DND-41 (cell line): ENCODE data around the gene KIAA0408.

Experiments used
- ATAC-seq: fragments of 200-7000 bp; cut with Tn5 transposase; 3 replicates; pipeline ENCODE4 v1.9.1; 2021; ENCODE audit warnings: low read depth; ENCODE audit not compliant: insufficient read depth
- DNase-seq: peaks from one replicate; pipeline ENCODE4 v3.0.0-alpha.2; 2020
- H2AFZ ChIP-seq: 2 replicates; pipeline ENCODE4 v1.6.0; 2012; ENCODE audit warnings: low read depth, low read length
- H3K27ac ChIP-seq: 2 replicates; pipeline ENCODE4 v1.5.1; 2012; ENCODE audit warnings: low read length, inconsistent platforms
- H3K27me3 ChIP-seq: fragments of 200-600 bp; sonication (generic); 2 replicates; pipeline ENCODE4 v1.6.0; 2012; ENCODE audit warnings: low read length, mild to moderate bottlenecking, inconsistent platforms; ENCODE audit not compliant: insufficient read depth, poor library complexity
- H3K36me3 ChIP-seq: 2 replicates; pipeline ENCODE4 v1.5.1; 2012; ENCODE audit warnings: low read length, inconsistent platforms; ENCODE audit not compliant: insufficient read depth
- H3K4me1 ChIP-seq: 2 replicates; pipeline ENCODE4 v1.5.1; 2012; ENCODE audit warnings: mild to moderate bottlenecking, low read length; ENCODE audit not compliant: insufficient read depth
- H3K4me2 ChIP-seq: 2 replicates; pipeline ENCODE4 v1.6.0; 2012; ENCODE audit warnings: mild to moderate bottlenecking, moderate library complexity, low read length, inconsistent platforms; ENCODE audit not compliant: insufficient read depth
- H3K4me3 ChIP-seq, 2 experiments: fragments of 200-600 bp in 1 of 2; shearing (Covaris generic) in 1 of 2; 2 replicates each; pipeline ENCODE4 v1.5.1; 2012 to 2016; ENCODE audit warnings: inconsistent platforms in 2 of 2, low read length in 2 of 2, mild to moderate bottlenecking in 2 of 2, low read depth in 1 of 2, moderate library complexity in 1 of 2
- H3K79me2 ChIP-seq: 2 replicates; pipeline ENCODE4 v1.6.0; 2012; ENCODE audit warnings: low read length, inconsistent platforms; ENCODE audit not compliant: insufficient read depth
- H3K9ac ChIP-seq: 2 replicates; pipeline ENCODE4 v1.6.0; 2012; ENCODE audit warnings: low read depth, mild to moderate bottlenecking, inconsistent platforms, low read length, moderate library complexity
- H3K9me3 ChIP-seq: 2 replicates; pipeline ENCODE4 v1.5.1; 2012; ENCODE audit warnings: low read length, moderate library complexity, mild to moderate bottlenecking, inconsistent platforms; ENCODE audit not compliant: insufficient read depth, severe bottlenecking
- H4K20me1 ChIP-seq: 2 replicates; pipeline ENCODE4 v1.6.0; 2012; ENCODE audit warnings: low read length; ENCODE audit not compliant: insufficient read depth
- CTCF ChIP-seq: IDR thresholded peaks from 2 replicates; pipeline ENCODE4 v1.5.1; 2012; ENCODE audit warnings: borderline replicate concordance, low read length, moderate library complexity, mild to moderate bottlenecking; ENCODE audit not compliant: poor library complexity, severe bottlenecking; ENCODE audit errors: extremely low read depth
- EZH2 ChIP-seq: IDR thresholded peaks from 3 replicates; pipeline ENCODE4 v1.6.1; 2012; ENCODE audit warnings: borderline replicate concordance, low read depth, mild to moderate bottlenecking, moderate library complexity, low read length, inconsistent platforms; ENCODE audit not compliant: severe bottlenecking

Gene KIAA0408

DNA sequence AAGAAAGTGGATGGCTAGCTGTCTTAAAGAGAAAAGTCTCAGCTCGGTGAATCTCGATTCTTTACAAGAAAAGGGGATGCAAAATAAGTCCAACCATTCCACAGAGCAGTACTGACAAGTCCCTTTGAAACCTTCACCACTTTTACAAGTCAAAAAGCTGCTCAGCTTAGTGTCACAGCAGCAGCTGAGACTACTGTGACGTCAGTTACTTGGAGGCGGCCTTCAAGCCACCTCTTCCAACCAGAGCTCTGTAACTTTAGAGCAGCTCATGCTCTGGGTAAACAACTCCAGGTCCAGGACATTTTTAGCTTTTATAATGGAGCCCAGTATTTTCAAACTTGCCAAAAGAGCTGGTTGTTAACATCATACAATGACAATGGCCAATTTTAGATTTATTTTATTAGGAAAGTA lies at the start of gene KIAA0408:
Gene KIAA0408, minus strand, starts transcription at position 159 of the 411 bp plus-strand sequence. CDS start 5,408 bp downstream, outside the sequence.
- Histone ChIP-seq H3K4me3 (no peak within 1 kb of the TSS), H3K27ac (no peak within 1 kb of the TSS), H3K4me2 (no peak within 1 kb of the TSS), H3K36me3 (no peaks in the 10 kb centered on the region), H2AFZ (no peak within 1 kb of the TSS), H3K9ac (no peak within 1 kb of the TSS), H4K20me1 (no peaks in the 10 kb centered on the region), H3K9me3 (no peaks in the 10 kb centered on the region), H3K4me1 (no peaks in the 10 kb centered on the region), H3K79me2 (no peaks in the 10 kb centered on the region), H3K27me3 (peaks cover 3% of the 10 kb centered on the region)
- ATAC-seq (no peak), DNase-seq (no peak)
- TF ChIP-seq CTCF (no peak), EZH2 (no peak)

- Histone ChIP-seq H3K4me2 (no peak overlapping the region), H3K4me1 (no peaks in the 10 kb centered on the region), H2AFZ (no peak overlapping the region), H3K27me3 (no peaks in the 10 kb centered on the region), H3K36me3 (no peaks in the 10 kb centered on the region), H3K79me2 (no peaks in the 10 kb centered on the region), H3K27ac (no peak overlapping the region), H3K4me3 (no peak overlapping the region), H3K9me3 (no peaks in the 10 kb centered on the region), H4K20me1 (no peaks in the 10 kb centered on the region), H3K9ac (no peak overlapping the region)
- no peak for ATAC-seq
- TF ChIP-seq CTCF (no peak), EZH2 (no peak)
- DNase-seq = no peak
Observed at GRCh38 chr6:127506894-127507293, 47.7 kb upstream of the KIAA0408 start.

DNA sequence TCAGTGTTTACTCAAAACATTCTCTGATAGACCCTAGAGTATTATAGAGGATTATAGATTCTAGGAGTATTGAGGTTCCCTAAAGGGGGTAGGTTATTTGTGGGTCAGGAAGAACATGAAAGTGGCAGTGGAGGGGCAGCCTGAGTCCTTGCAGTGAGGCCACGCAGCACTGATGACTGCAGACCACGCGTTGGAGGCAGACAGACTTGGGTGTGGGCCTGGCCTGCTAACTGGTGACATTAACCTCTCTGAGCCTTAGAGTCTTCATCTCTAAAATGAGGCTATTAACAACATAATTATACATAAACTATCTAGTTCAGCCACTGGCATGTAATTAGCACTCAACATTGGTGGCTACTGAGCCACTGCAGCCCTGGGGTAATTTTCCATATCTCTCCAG lies 43.8 kb upstream of the KIAA0408 start:
- DNase-seq (no peak), ATAC-seq (no peak)
- Histone ChIP-seq H3K79me2 (no peaks in the 10 kb centered on the region), H3K4me2 (no peak overlapping the region), H3K27ac (no peak overlapping the region), H3K4me1 (no peaks in the 10 kb centered on the region), H2AFZ (no peak overlapping the region), H3K4me3 (no peak overlapping the region), H3K27me3 (no peaks in the 10 kb centered on the region), H3K36me3 (no peaks in the 10 kb centered on the region), H3K9ac (no peak overlapping the region), H4K20me1 (no peaks in the 10 kb centered on the region), H3K9me3 (no peaks in the 10 kb centered on the region)
- TF ChIP-seq EZH2 (no peak), CTCF (no peak)

- no peaks in the 10 kb centered on the region for H3K79me2 ChIP-seq
- no peaks in the 10 kb centered on the region for H3K36me3 ChIP-seq
- peaks cover 12% of the 10 kb centered on the region for H3K4me1 ChIP-seq
- ATAC-seq (no peak), DNase-seq (no peak)
- H3K27me3 ChIP-seq = no peaks in the 10 kb centered on the region
- H3K4me2 ChIP-seq = no peak overlapping the region
- no peaks in the 10 kb centered on the region for H4K20me1 ChIP-seq
- H3K9ac ChIP-seq = no peak overlapping the region
- TF ChIP-seq CTCF (no peak), EZH2 (no peak)
- no peak overlapping the region for H2AFZ ChIP-seq
- H3K9me3 ChIP-seq = no peaks in the 10 kb centered on the region
- H3K4me3 ChIP-seq = no peak overlapping the region
- H3K27ac ChIP-seq = no peak overlapping the region
Observed at GRCh38 chr6:127497410-127497809, 38.2 kb upstream of the KIAA0408 start.
